ACC112 (cell line): Measurements from ENCODE around the gene MYLK.

Source experiments
- H2AFZ ChIP-seq: fragments of 200-600 bp; sonication (generic); one replicate; pipeline ENCODE4 v1.6.0; 2017; ENCODE audit warnings: antibody characterized with exemption, low read length; ENCODE audit not compliant: unreplicated experiment
- H3K27ac ChIP-seq: fragments of 200-600 bp; sonication (generic); 2 replicates; pipeline ENCODE4 v1.5.1; 2014; ENCODE audit warnings: low read depth, mild to moderate bottlenecking, antibody characterized with exemption, low read length, moderate library complexity
- H3K27me3 ChIP-seq: fragments of 200-600 bp; sonication (generic); 2 replicates; pipeline ENCODE4 v1.6.1; 2014; ENCODE audit warnings: mild to moderate bottlenecking, antibody characterized with exemption, low read length, moderate library complexity, mixed read lengths; ENCODE audit not compliant: insufficient read depth
- H3K36me3 ChIP-seq: fragments of 200-600 bp; sonication (generic); 2 replicates; pipeline ENCODE4 v1.6.1; 2016; ENCODE audit warnings: mild to moderate bottlenecking, antibody characterized with exemption, low read length, moderate library complexity, mixed read lengths; ENCODE audit not compliant: insufficient read depth
- H3K4me1 ChIP-seq: fragments of 200-600 bp; sonication (generic); one replicate; pipeline ENCODE4 v1.6.1; 2016; ENCODE audit warnings: low read length, mixed read lengths; ENCODE audit not compliant: insufficient read depth, unreplicated experiment, control insufficient read depth
- H3K4me3 ChIP-seq: fragments of 200-600 bp; sonication (generic); 2 replicates; pipeline ENCODE4 v1.5.1; 2014; ENCODE audit warnings: mild to moderate bottlenecking, low read depth, low read length
- H3K79me2 ChIP-seq: fragments of 200-600 bp; sonication (generic); one replicate; pipeline ENCODE4 v1.6.0; 2016; ENCODE audit warnings: low read length; ENCODE audit not compliant: control insufficient read depth, unreplicated experiment, insufficient read depth

MYLK gene

DNA sequence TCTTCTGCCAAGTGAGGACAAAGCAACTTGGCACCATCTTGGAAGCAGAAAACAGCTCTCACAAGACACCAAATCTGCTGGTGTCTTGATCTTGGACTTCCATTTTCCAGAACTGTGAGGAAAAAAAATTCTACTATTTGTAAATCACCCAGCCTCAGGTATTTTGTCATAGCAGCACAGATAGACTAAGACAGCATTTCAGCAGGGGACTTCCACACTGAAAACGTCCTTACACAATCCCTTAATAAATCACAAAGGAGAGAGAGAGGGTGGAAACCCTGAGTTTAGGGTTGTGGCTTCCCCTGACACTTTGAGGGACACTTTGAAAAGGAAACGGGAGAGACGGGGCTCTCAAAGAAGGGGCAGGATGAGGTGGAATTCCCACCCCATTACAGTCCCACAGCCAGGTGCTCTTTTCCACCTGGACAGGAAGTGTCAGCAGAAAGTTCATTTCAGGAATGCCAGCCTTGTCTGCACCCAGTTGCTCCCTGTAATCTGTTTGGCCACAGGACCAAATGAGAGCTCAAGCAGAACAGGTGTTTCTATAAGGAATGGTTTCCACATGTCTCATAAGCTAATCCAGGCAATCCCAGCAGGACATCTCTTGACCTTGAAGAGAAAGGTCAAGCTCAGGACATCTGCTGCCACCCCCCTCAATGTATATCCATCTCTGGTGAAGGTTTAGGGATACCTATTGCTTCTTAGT is 51.3 kb downstream of the MYLK start:
- Histone ChIP-seq H2AFZ (no peak overlapping the region), H3K27ac (no peak overlapping the region), H3K27me3 (no peaks in the 10 kb centered on the region), H3K79me2 (no peaks in the 10 kb centered on the region), H3K4me1 (peaks cover 21% of the 10 kb centered on the region), H3K4me3 (no peak overlapping the region), H3K36me3 (peaks cover 13% of the 10 kb centered on the region)

DNA sequence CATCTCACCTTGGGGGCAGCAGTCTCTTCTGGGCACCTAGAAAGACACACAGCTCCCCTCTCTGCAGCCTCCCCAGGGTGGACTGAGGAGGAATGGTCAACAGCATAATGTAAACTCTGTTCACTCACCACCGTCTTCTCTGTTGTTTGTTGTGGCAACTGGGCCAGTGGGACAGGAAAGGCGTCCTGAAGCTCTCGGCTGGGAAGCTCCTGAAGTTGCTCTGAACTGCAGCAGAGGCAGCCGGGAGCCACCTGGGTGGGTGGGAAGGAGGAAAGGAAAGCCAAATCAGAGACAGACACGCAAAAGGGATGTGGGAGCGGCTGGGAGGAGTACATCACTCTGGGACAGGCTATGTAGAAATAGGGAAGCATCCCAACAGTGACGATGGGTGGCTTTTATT is 52.7 kb downstream of the MYLK start:
- Histone ChIP-seq H3K4me1 (peaks cover 21% of the 10 kb centered on the region), H3K27ac (no peak overlapping the region), H3K27me3 (no peaks in the 10 kb centered on the region), H2AFZ (no peak overlapping the region), H3K79me2 (no peaks in the 10 kb centered on the region), H3K36me3 (peaks cover 23% of the 10 kb centered on the region), H3K4me3 (no peak overlapping the region)

DNA sequence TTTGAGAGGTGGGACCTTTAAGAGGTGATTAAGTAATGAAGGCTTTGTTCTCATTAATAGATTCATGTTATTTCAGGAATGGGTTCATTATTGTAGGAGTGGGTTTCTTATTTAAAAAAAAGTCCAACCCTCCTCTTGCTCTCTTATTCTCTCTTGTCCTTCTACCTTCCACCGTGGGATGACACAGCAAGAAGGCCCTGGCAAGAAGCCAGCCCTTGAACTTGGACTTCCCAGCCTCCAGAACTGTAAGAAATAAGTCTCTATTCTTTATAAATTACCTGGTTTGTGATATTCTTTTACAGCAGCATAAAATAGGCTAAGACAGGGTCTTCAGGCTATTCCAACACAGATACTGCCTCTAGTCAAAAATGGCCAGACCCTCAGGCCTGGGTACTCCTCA is 62.2 kb downstream of the MYLK start:
- Histone ChIP-seq H3K4me1 (peaks cover 23% of the 10 kb centered on the region), H3K27me3 (no peaks in the 10 kb centered on the region), H3K79me2 (no peaks in the 10 kb centered on the region), H3K27ac (no peak overlapping the region), H3K4me3 (no peak overlapping the region), H3K36me3 (peaks cover 6% of the 10 kb centered on the region; the same call in 1 of the 2 replicates), H2AFZ (no peak overlapping the region)

- H3K4me3 ChIP-seq: no peak overlapping the region
- H3K4me1 ChIP-seq: peaks cover 33% of the 10 kb centered on the region
- no peaks in the 10 kb centered on the region for H3K36me3 ChIP-seq
- H3K27me3 ChIP-seq: no peaks in the 10 kb centered on the region
- no peaks in the 10 kb centered on the region for H3K79me2 ChIP-seq
- no peak overlapping the region for H2AFZ ChIP-seq
- H3K27ac ChIP-seq: no peak overlapping the region
These were observed 64.2 kb downstream of the MYLK start for GRCh38 chr3:123819949-123820348.

GRCh38 chr3:123818921-123819429 is 65.2 kb downstream of the MYLK start:
- Histone ChIP-seq H3K4me1 (peaks cover 35% of the 10 kb centered on the region), H3K27me3 (no peaks in the 10 kb centered on the region), H2AFZ (no peak overlapping the region), H3K36me3 (no peaks in the 10 kb centered on the region), H3K79me2 (no peaks in the 10 kb centered on the region), H3K27ac (no peak overlapping the region), H3K4me3 (no peak overlapping the region)

- Histone ChIP-seq H3K27ac (no peak overlapping the region), H3K4me1 (peaks cover 39% of the 10 kb centered on the region)
These were observed 65.7 kb downstream of the MYLK start for GRCh38 chr3:123818324-123818920.

DNA sequence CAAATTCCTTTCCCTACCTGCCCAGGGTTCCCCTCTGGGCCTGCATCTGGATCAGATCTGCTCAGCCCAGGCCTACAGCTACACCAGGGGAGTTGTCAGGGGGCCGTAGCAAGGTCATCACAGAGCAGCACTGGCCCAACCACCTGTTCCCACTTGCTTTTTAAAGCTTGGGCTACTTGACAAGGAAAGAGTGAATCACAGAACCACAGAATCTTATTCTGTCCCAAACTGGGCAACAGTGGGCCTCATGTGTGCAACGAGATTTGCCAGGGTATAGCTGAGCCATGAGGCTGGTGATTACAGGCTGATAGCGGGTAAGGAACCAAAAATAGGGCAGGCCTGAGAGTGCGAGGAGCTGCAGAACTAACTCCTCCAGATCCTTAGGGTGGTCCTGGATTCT is 66.7 kb downstream of the MYLK start:
- Histone ChIP-seq H2AFZ (no peak overlapping the region), H3K79me2 (no peaks in the 10 kb centered on the region), H3K27me3 (no peaks in the 10 kb centered on the region), H3K4me1 (peaks cover 39% of the 10 kb centered on the region), H3K27ac (peak overlapping the region; percentile 51), H3K4me3 (no peak overlapping the region), H3K36me3 (no peaks in the 10 kb centered on the region)

More at GRCh38 chr3:123818324-123818920, 65.7 kb downstream of the MYLK start:
- Histone ChIP-seq H3K79me2 (no peaks in the 10 kb centered on the region), H3K36me3 (no peaks in the 10 kb centered on the region), H3K27me3 (no peaks in the 10 kb centered on the region), H3K4me3 (no peak overlapping the region), H2AFZ (no peak overlapping the region)

- peak overlapping the region; percentile 51 for H3K27ac ChIP-seq
- no peaks in the 10 kb centered on the region for H3K36me3 ChIP-seq
- no peaks in the 10 kb centered on the region for H3K27me3 ChIP-seq
- no peaks in the 10 kb centered on the region for H3K79me2 ChIP-seq
- H3K4me1 ChIP-seq: peaks cover 39% of the 10 kb centered on the region
- no peak overlapping the region for H2AFZ ChIP-seq
- no peak overlapping the region for H3K4me3 ChIP-seq
These were observed 67.4 kb downstream of the MYLK start for GRCh38 chr3:123816673-123817207.

- no peak overlapping the region for H3K4me3 ChIP-seq
- peak overlapping the region; percentile 51; the same call in 1 of the 2 replicates for H3K27ac ChIP-seq
- no peaks in the 10 kb centered on the region for H3K36me3 ChIP-seq
- H2AFZ ChIP-seq: no peak overlapping the region
- H3K4me1 ChIP-seq: peaks cover 39% of the 10 kb centered on the region
- no peaks in the 10 kb centered on the region for H3K27me3 ChIP-seq
- no peaks in the 10 kb centered on the region for H3K79me2 ChIP-seq
These were observed 68.2 kb downstream of the MYLK start for GRCh38 chr3:123815981-123816380.

GRCh38 chr3:123813876-123814275 is 70.3 kb downstream of the MYLK start:
- no peak overlapping the region for H3K27ac ChIP-seq
- peaks cover 32% of the 10 kb centered on the region for H3K4me1 ChIP-seq
- no peaks in the 10 kb centered on the region for H3K79me2 ChIP-seq
- no peak overlapping the region for H2AFZ ChIP-seq
- H3K27me3 ChIP-seq: no peaks in the 10 kb centered on the region
- no peaks in the 10 kb centered on the region for H3K36me3 ChIP-seq
- no peak overlapping the region for H3K4me3 ChIP-seq

DNA sequence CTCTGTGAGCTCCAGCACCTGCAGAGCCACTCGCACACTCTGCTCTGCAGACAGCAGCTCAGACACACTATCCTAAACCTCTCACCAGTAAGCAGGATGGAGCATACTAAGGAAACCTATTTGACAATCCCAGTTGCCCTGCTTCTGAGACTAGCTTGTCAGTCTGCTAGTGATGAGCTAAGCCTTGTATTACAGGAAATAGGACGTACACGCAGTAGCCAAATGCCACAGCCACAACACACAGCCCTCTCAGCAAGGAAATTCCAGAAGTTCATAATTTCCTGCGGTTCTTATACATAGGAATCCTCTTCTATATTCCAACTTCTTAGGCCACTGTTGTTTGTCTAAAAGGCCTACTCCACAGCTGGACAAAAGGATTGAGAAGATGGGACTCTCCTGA is 74.5 kb downstream of the MYLK start:
- no peaks in the 10 kb centered on the region for H3K79me2 ChIP-seq
- H3K27me3 ChIP-seq: no peaks in the 10 kb centered on the region
- no peak overlapping the region for H3K4me3 ChIP-seq
- peaks cover 5% of the 10 kb centered on the region for H3K4me1 ChIP-seq
- H3K27ac ChIP-seq: no peak overlapping the region
- no peaks in the 10 kb centered on the region for H3K36me3 ChIP-seq
- H2AFZ ChIP-seq: no peak overlapping the region
